ACHN (cell line): Measurements from ENCODE around the gene ASTL.
A peak's percentile ranks its signal among the peaks of the same experiment; 100 is the strongest.
"Not testable (repeated sequence)": the region's sequence is repeated elsewhere in the genome, so short reads cannot be mapped to it uniquely, and the experiment has no call there.

Experiments used
- DNase-seq: peaks from one replicate; pipeline ENCODE4 v3.0.0-alpha.2; 2015
- in situ Hi-C: cut with HindIII; loops from 2 replicates; pipeline ENCODE4 v1.10.0; 2017; ENCODE audit warnings: low sequenced_read_pairs, low pct_ligation_motif_present, low pct_unique_long_range_greater_than_20kb

The ASTL gene

GRCh38 chr2:96148410-96149217 lies 10.3 kb upstream of the ASTL start:
- DNase-seq, result peak; percentile 57
- in situ Hi-C loops, result no loop called here

DNA sequence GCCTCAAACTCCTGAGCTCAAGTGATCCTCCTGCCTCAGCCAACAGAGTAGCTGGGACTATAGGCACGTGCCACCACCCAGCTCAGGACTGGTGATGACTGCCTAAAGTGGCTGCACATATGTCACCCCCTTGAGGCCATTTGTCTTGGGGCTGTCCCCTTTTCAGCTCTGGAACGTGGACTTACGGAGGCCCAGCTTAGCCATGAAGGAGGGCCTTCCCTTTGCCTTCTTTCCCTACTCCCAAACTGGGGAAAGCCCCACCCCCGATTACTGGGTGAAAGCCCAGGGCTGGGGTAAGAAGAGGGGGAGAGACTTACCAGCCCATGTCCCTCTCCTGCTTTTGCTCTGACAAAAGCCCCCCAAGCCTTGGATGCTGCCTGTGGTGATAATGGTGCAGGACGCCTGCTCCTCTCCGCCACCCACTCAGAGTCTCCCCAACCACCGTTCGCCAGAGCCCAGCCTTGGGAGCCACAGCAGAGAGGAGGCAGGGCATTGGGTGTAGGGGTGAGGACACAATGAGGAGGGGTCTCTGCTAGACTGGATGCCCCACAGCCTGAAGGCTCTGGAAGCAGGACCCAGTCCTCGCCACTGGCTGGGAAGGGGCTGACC lies 9.4 kb upstream of the ASTL start:
- in situ Hi-C loops, result no loop called here
- no peak for DNase-seq

- DNase-seq, result no peak
- in situ Hi-C loops, result no loop called here
Measured at GRCh38 chr2:96146881-96147592, 8.7 kb upstream of the ASTL start.

DNA sequence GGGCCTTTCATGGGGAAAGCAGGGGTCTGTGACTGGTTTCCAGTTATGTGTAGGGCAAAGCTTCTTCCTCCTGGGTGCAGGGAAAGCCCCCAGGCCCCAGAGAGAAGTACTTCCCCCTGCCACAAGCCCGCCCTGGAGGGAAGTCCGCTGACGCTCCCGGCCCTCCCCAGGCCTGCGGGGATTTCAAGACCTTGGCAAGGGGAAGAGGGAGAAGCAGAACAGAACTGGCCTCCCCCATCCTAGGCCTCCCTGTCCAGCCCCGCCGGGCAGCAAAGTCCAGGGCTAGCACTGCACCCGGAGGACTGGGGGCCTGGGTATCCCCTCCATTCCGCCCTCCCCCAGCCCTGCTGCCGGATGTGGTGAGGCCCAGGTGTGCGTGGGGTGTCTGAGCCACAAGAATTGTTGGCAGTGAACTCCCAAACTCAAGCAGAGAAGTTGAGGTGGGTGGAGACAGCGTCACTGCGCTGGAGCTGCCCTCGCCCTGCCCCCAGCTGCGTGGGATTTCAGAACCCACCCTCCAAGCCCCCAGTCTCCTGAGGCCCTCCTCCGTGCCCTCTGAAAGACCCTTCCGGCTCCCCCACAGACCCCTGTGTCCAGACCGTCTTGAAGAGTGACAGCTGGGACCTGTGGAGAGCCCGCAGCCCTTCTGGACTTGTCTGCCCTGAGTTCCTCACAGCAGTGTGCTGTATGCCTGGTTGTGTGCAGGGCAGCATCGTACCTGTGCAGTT lies 8.0 kb upstream of the ASTL start:
- no peak for DNase-seq
- in situ Hi-C loops, result no loop called here

DNA sequence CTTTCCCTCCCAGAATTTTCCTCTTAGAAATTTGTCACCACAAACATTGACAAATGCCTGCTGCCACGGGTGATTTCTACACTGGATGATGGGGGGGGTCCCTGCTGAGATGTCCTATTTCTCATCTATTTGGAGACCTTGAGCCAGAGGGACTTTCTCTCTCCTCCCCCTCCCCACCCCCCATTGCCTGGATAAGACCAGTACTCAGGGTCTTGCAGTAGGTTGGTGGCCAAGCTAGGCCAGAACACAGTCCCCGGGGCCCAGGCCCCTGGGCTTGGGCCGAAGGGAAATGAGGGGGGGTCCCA lies 7.5 kb upstream of the ASTL start:
- in situ Hi-C loops, result no loop called here
- no peak for DNase-seq

- in situ Hi-C loops, result no loop called here
- peak; percentile 31 for DNase-seq
Measured at GRCh38 chr2:96145036-96145847, 6.9 kb upstream of the ASTL start, which contains the start of gene DUSP2. TSS of gene DUSP2 (minus strand) at chr2:96145440. CDS start at chr2:96145354, 86 bp downstream.

- DNase-seq, result no peak
- in situ Hi-C loops, result no loop called here
Measured at GRCh38 chr2:96144481-96145035, 6.3 kb upstream of the ASTL start.

- no peak for DNase-seq
- in situ Hi-C loops, result no loop called here
Measured at GRCh38 chr2:96143848-96144480, 5.7 kb upstream of the ASTL start.

GRCh38 chr2:96143231-96143847 lies 5.0 kb upstream of the ASTL start:
- in situ Hi-C loops, result no loop called here

GRCh38 chr2:96142217-96143113 lies 4.2 kb upstream of the ASTL start:
- no peak for DNase-seq
- in situ Hi-C loops, result no loop called here

More at GRCh38 chr2:96143231-96143847, 5.0 kb upstream of the ASTL start:
- DNase-seq, result no peak

DNA sequence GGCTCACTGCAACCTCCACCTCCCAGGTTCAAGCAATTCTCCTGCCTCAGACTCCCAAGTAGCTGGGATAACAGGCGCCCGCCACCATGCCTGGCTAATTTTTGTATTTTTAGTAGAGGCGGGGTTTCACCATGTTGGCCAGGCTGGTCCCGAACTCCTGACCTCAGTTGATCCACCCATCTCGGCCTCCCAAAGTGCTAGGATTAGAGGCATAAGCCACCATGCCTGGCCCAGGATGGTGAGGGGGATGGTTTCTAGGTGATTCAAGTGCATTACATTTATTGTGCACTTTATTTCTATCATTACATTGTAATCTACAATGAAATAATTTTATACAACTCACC lies 3.3 kb upstream of the ASTL start:
- DNase-seq, in situ Hi-C loops: not testable (repeated sequence)

DNA sequence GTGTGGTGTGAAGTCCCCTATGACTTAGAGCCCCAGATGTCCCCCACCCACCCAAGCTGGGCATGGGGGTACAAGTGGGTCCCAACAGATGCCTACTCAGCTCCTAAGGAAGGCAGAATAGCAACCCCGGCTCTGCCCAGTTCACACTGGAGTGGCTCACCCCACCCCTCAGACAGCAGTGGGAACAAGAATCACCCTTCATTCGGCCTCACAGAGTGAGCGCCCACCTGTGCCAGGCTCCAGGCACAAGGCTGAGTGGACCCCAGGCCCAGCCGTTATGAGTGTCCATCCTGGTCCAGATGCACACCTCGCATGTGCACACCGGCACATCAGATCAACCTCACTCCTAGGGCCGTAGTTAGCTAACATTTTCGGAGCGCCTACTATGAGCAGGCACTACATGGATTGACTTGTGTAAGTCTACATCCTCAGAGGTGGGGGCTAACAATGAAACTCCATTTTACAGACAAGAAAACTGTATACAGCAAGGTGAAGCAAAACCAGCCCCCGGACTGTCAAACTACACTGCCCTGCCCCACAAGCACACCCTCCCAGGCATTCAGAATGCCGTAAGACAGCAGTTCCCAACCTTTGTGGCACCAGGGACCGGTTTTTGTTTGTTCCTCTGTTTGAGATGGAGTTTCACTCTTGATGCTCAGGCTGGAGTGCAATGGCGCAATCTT lies 2.8 kb upstream of the ASTL start:
- DNase-seq, result no peak
- in situ Hi-C loops, result no loop called here

GRCh38 chr2:96139181-96139758 lies 968 bp upstream of the ASTL start:
- in situ Hi-C loops, result no loop called here
- no peak for DNase-seq

DNA sequence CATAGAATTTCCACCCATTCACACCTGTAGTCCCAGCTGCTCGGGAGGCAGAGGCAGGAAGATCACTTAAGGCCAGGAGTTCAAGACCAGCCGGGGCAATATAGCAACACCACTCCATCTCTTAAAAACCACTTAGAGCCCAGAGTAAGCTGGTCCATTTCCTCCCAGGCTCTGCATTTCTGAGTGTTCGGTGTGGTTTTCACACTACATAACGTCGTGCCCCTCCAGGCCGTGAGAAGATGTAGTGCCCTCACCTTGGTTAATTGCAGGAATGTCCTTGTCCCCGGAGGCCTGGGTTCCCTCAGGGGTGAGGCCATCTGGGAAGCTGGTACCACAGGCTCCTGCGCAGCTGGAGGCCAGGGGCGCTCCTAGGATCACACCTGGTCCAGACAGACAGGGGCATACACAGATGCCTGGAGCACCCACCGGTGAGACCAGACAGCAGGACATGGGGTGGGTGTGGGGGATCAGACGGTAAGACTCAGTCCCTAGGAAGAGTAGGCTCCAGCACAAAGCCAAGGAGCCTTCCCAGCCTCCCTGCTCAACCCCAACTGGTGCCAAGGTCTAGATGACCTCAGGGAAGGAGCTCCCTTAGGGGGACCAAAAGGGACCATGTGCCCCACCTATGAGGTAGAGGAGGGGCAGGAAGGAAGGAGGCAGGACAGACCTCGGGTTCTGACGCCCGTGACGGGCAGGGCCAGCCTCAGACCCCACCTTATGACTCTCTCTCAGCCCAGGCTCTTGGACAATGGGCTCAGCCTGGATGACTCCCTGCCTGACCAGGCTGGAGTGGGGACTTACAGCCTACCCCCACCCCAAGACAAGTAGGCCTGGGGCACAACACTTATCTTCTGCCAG lies 752 bp downstream of the ASTL start:
- no peak for DNase-seq
- in situ Hi-C loops, result no loop called here
